ENCODE measurements around the gene DHX16. TPM values are rescaled to one million over a fixed set of nuclear protein-coding genes. Genes with fewer than 3 reads are reported as not detected.
A peak's percentile ranks its signal among the peaks of the same experiment; 100 is the strongest.

DHX16 gene
- total and polyA plus RNA-seq, 9 of the 15 experiments (the other 6 are each of a cell fraction or from before 2014, with no cell fraction given) = 14.6 to 66.1 (median 47.5) TPM

DNA sequence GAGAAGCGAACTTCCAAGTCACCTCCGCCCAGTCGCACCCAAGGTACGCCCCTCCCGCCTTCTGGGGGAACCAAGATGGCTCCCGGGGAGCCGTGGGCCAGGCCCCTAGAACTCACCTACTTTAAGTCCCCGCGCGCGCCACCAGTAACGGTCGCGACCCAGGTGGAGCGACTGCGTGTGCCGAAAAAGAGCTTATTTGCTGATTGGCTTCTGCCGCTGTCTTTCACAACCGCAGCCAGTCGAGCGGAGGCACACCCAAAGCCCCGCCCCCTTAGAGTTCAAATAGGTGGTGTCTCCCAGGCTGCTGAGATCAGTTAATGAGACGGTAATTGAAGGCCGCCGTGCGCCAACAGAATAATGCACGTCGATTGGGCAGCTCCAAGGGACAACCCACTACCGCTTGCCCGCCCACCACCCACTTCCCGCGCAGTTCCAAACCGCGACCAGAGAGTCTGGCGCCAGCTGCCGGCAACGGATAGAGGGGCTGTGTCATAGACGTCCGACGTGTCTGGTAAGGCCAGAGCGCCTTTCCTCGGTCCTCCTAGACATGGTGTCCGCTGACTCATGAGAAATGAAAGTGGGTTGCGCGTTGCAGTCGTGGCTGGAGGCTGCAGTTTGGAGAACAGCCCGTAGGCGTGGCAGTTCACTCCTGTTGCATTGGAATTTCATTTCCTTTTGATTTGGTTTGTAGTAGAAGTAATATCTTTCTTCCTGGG, 44.5 kb upstream of the DHX16 start, which contains the start of gene MDC1 (continued):
- TF ChIP-seq, protein P1, sequence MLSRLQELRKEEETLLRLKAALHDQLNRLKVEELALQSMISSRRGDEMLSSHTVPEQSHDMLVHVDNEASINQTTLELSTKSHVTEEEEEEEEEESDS (CRISPR knock-in tag; IDR thresholded peaks at IDR 0.05) = no peak
- peak; percentile 45 for TF ChIP-seq ZFP36 (IDR thresholded peaks at IDR 0.05; ENCODE audit: low read depth, low read length, partially characterized antibody)
- TF ChIP-seq, protein P2, sequence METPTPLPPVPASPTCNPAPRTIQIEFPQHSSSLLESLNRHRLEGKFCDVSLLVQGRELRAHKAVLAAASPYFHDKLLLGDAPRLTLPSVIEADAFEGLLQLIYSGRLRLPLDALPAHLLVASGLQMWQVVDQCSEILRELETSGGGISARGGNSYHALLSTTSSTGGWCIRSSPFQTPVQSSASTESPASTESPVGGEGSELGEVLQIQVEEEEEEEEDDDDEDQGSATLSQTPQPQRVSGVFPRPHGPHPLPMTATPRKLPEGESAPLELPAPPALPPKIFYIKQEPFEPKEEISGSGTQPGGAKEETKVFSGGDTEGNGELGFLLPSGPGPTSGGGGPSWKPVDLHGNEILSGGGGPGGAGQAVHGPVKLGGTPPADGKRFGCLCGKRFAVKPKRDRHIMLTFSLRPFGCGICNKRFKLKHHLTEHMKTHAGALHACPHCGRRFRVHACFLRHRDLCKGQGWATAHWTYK (CRISPR knock-in tag; IDR thresholded peaks at IDR 0.05) = peak; percentile 0; the same call in 1 of the 2 replicates
- TF ChIP-seq ETV5 (CRISPR knock-in tag; IDR thresholded peaks at IDR 0.05; ENCODE audit: low read depth) = peak; percentile 94
- no peak for TF ChIP-seq ILK (tag; IDR thresholded peaks at IDR 0.05; ENCODE audit: borderline replicate concordance, low read depth)
- TF ChIP-seq USF2 (CRISPR knock-in tag; IDR thresholded peaks at IDR 0.05) = no peak
- TF ChIP-seq ZNF639 (CRISPR knock-in tag; conservative IDR thresholded peaks at IDR 0.05 in 1 of 2, IDR thresholded peaks at IDR 0.05 in 1 of 2) = peak in 1 of 2 experiments; percentile 95; a peak in 2 of 4 replicates
- no peak for TF ChIP-seq IRF1 (CRISPR knock-in tag; IDR thresholded peaks at IDR 0.05; ENCODE audit: borderline replicate concordance)
- peak; percentile 59; the same call in 1 of the 2 replicates for TF ChIP-seq STAT5A (IDR thresholded peaks at IDR 0.05; ENCODE audit: borderline replicate concordance, low read length)
- TF ChIP-seq, protein P3, sequence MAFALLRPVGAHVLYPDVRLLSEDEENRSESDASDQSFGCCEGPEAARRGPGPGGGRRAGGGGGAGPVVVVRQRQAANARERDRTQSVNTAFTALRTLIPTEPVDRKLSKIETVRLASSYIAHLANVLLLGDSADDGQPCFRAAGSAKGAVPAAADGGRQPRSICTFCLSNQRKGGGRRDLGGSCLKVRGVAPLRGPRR (CRISPR knock-in tag; IDR thresholded peaks at IDR 0.05) = no peak
- peak; percentile 85 for TF ChIP-seq JUN (IDR thresholded peaks at IDR 0.05; ENCODE audit: borderline replicate concordance, low read depth, low read length)
- TF ChIP-seq JUN (CRISPR knock-in tag; IDR thresholded peaks at IDR 0.05; ENCODE audit: borderline replicate concordance) = peak; percentile 93; the same call in 1 of the 2 replicates
- peak; percentile 31 to 85 for TF ChIP-seq MAZ (CRISPR knock-in tag; conservative IDR thresholded peaks at IDR 0.05 in 1 of 2, IDR thresholded peaks at IDR 0.05 in 1 of 2)
- no peak for TF ChIP-seq BMI1 (IDR thresholded peaks at IDR 0.05; ENCODE audit: low read length)
- TF ChIP-seq HMGXB4 (CRISPR knock-in tag; IDR thresholded peaks at IDR 0.05) = peak; percentile 79; the same call in 1 of the 2 replicates
- peak in 1 of 2 experiments; percentile 73; a peak in 1 of 4 replicates for TF ChIP-seq ARNT (IDR thresholded peaks at IDR 0.05)
- no peak; the same call in 1 of the 2 replicates for TF ChIP-seq MXI1 (IDR thresholded peaks at IDR 0.05; ENCODE audit: low read depth, low read length)
- no peak for TF ChIP-seq FUS (optimal IDR thresholded peaks at IDR 0.05; ENCODE audit: low read depth, low read length)

Measured in K562 (cell line).